ENCODE results near the gene TTC32. TPM values are rescaled to one million over a fixed set of nuclear protein-coding genes. Genes with fewer than 3 reads are reported as not detected.

Gene TTC32
- total and polyA plus RNA-seq, 8 donors = 6.6 to 42.7 (median 32.8) TPM

GRCh38 chr2:19860022-19860421 is 41.8 kb downstream of the TTC32 start:
- no peak overlapping the region for H3K27ac ChIP-seq
- no peak for DNase-seq
- H3K4me1 ChIP-seq = peaks cover 0 to 6% of the 10 kb centered on the region in 2 donors
- no peak for TF ChIP-seq CTCF (IDR thresholded peaks at IDR 0.05)
- H3K9me3 ChIP-seq = no peaks in the 10 kb centered on the region
- no peaks in the 10 kb centered on the region for H3K36me3 ChIP-seq
- ATAC-seq = no peak
- H3K4me3 ChIP-seq = no peak overlapping the region
- peaks cover 0 to 9% of the 10 kb centered on the region in 2 donors for H3K27me3 ChIP-seq
- intact Hi-C loops (cut with DNase I) = loop anchor here in 1 of 2 donors (10.0 kb wide), 2 partner anchors 495 to 1345 kb away; no protein-coding TSS in a partner anchor

DNA sequence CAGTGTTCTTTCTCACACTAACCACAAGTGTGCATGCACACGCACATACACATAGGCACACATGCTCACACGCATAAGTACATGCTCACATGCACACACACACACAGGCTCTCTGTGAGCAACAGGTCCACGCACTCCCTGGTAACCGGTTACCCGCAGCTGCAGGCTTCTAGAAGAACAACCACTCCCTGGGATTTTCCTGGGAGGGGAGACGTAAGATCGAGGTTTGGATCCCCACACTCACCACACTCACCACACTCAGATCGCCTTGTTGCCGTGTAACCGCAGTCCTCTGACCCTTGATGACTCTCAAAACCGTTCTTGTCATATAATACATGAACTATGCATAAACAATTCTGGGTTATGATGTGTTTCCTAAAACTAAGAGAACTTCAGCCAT is 42.2 kb downstream of the TTC32 start:
- intact Hi-C loops (cut with DNase I) = no loop called here
- H3K36me3 ChIP-seq = no peaks in the 10 kb centered on the region
- peaks cover 0 to 6% of the 10 kb centered on the region in 2 donors for H3K4me1 ChIP-seq
- no peak for TF ChIP-seq CTCF (IDR thresholded peaks at IDR 0.05)
- DNase-seq (no peak), ATAC-seq (no peak)
- H3K27me3 ChIP-seq = peaks cover 0 to 9% of the 10 kb centered on the region in 2 donors
- H3K9me3 ChIP-seq = no peaks in the 10 kb centered on the region
- H3K4me3 ChIP-seq = no peak overlapping the region
- no peak overlapping the region for H3K27ac ChIP-seq

DNA sequence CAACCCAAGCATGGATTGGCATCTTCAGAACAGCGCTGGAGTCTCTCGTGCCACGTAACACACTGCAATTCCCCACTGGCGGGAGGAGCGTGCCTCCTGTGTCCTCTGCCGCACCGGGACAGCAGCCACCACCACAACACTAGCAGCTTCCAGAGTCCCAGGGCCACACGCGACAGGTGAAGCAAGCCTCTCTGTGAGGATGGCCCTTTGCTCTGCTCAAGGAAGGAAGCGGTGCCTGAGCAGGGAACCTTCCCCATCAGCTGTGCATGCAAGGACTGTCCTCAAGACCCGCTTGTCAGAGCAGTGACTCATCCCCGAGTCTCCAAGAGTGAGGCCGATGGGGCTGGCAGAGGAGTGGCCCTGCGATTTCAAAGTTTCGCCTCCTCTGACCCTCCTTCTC is 44.0 kb downstream of the TTC32 start:
- Histone ChIP-seq H3K27ac (no peak overlapping the region), H3K36me3 (no peaks in the 10 kb centered on the region), H3K4me3 (no peak overlapping the region), H3K4me1 (no peaks in the 10 kb centered on the region), H3K27me3 (no peaks in the 10 kb centered on the region), H3K9me3 (no peaks in the 10 kb centered on the region)
- ATAC-seq (no peak), DNase-seq (peak in 1 of 4 donors; percentile 60)
- intact Hi-C loops (cut with DNase I) = no loop called here
- TF ChIP-seq CTCF (IDR thresholded peaks at IDR 0.05) = no peak

DNA sequence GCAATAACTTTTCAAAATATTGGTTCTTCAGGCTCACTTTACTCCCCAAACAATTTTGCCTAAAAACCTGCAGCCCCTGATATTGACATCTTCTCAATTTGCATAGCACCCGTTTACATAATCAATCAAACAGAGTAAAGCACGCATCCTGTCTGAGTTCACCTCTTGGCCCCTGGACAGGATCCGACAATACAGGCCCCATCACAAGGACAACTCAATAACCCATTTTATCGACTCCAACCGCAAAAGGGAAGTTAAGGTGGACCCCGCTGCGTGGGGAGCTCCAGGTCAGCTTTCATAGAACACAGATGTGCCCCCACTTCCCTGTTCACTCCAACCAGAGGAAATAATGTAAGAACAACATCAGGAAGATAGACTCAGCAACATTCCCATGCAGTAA is 44.7 kb downstream of the TTC32 start:
- H3K36me3 ChIP-seq = no peaks in the 10 kb centered on the region
- intact Hi-C loops (cut with DNase I) = no loop called here
- no peaks in the 10 kb centered on the region for H3K27me3 ChIP-seq
- no peak for ATAC-seq
- TF ChIP-seq CTCF (IDR thresholded peaks at IDR 0.05) = no peak
- H3K4me3 ChIP-seq = no peak overlapping the region
- no peak for DNase-seq
- no peaks in the 10 kb centered on the region for H3K9me3 ChIP-seq
- no peaks in the 10 kb centered on the region for H3K4me1 ChIP-seq
- no peak overlapping the region for H3K27ac ChIP-seq

DNA sequence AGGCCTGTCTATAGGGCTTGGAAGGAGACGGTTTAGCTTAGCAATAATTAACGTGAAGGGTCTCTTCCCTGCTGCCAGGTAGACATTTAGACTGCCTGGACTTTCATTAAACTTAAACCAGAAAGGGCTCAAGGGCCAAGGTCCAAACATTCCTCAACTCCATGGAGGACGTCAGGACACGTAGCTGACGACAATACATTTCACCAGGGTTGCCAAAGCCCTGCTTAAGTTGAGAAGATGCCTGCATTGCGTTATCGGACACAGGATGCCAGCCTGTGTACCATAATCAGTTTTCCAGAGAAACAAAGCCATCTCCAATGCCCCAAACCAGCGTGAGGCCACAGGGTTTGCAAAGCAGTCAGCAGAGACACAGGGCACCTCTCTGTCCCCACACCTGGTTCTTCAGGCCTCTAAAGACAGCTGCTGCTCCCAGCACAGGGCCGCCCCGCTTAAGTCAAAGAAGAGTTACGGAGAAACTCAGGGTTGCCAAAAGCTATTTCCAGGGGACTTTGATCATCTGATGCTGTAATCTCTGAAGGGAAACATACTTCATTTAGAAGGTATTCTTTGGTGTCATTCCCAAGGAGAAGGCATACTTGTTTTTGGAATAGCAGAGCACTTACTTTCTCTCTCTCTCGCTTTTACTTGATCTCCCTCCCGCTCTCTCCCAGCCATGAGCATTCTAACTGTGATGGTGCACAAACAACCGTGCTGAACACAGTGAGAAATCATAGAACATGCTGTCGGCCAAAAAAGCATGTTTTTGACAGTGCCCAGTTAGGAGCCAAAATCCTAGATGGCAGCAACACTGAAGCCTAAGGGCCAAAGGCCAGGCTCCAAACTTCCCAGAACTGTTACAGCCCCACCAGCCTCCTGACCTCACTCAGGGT is 46.0 kb downstream of the TTC32 start:
- Histone ChIP-seq H3K4me3 (no peak overlapping the region), H3K4me1 (no peaks in the 10 kb centered on the region), H3K27ac (no peak overlapping the region), H3K27me3 (no peaks in the 10 kb centered on the region), H3K9me3 (no peaks in the 10 kb centered on the region), H3K36me3 (no peaks in the 10 kb centered on the region)
- no peak for TF ChIP-seq CTCF (IDR thresholded peaks at IDR 0.05)
- no peak for ATAC-seq
- intact Hi-C loops (cut with DNase I) = no loop called here
- DNase-seq = no peak

Measured in left lung (tissue), 10 donors.